GM12892 (cell line): ENCODE measurements around the gene ADGRB3.
"Not testable (repeated sequence)": the region's sequence is repeated elsewhere in the genome, so short reads cannot be mapped to it uniquely, and the experiment has no call there.

ENCODE experiments used
- DNase-seq: peaks from one replicate; pipeline ENCODE4 v3.0.0; 2011; ENCODE audit not compliant: insufficient read length
- FAIRE-seq: peaks from 2 replicates; lab custom pipeline; 2011; peaks lifted over from hg19 to GRCh38; lab: Jason Lieb, UNC
- POLR2A ChIP-seq: IDR thresholded peaks from 2 replicates; pipeline ENCODE4 v1.6.1; 2011; ENCODE audit warnings: low read depth, low read length, control low read depth
- POLR2AphosphoS5 ChIP-seq: IDR thresholded peaks from 2 replicates; pipeline ENCODE4 v1.6.1; 2011; ENCODE audit warnings: low read depth, low read length, control low read depth
- TAF1 ChIP-seq: IDR thresholded peaks from 2 replicates; pipeline ENCODE4 v1.6.1; 2011; ENCODE audit warnings: low read depth, mild to moderate bottlenecking, control low read depth, low read length, borderline replicate concordance

ADGRB3 gene

DNA sequence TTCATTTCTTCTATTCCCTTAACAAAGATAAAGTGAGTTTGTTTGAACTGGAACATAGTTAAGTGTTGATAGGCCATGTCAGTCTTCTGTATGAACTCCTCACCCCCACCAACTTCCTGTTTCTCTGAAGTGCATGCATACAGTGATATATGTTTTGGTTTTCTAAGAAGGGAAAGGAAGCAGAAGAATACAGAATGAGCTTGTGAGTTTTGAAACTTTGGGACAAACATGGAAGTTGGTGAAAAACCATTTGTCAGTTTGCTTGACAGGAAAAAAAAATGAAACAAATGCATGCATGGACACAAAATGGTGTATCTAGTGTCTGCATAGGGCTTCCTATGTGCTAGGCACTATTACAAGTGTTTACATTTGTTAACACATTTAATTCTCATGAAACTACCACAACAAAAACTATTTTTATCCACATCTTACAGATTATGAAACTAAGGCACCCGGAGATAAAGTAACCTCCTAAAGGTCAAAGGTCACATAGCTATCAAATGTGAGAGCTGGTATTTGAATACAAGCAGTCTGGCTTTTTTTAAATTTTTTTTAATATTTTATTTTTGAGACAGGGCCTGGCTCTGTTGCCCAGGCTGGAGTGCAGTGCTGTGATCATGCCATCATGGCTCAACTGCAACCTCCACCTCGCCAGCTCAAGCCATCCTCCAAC is 105.9 kb downstream of the ADGRB3 start:
- no peak for TF ChIP-seq POLR2A
- no peak for TF ChIP-seq POLR2AphosphoS5
- no peak for TF ChIP-seq TAF1
- DNase-seq = no peak
- no peak for FAIRE-seq

DNA sequence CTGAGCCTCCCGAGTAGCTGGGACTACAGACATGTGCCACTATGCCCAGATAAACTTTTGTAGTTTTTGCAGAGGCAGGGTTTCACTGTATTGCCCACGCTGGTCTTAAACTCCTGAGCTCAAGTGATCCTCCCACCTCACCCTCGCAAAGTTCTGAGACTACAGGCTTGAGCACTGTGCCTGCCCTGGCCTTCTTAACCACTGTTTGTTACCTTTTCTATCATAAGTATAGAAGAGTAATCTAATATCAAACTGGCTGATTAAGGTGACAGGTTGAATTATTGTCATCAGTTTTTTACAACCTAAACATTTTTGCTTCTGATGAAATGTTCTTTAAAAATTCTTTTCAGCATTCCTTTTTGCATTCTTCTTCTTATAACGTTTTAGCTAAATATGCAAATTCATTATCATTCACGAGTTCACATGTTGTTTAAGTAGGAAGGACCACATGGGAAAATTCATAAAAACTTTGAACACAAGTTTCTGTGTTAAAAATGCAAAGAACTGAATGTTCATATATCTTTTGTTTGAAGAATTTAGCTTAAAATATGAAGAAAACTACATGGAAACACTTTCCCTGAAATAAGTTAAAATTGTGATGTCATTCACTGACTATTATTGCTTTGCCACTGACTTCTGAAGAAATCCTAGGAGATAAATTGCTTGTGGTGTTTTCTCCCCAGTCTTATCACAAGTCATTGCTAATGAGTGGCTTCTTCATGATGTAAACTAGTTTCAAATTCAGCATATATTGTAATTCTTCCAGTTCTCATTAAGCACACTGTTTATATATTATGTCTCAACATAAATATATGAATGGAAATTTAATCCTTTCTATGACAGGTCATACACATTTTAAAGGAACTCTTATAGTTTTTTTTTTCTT is 106.7 kb downstream of the ADGRB3 start:
- no peak for FAIRE-seq
- TF ChIP-seq POLR2A (no peak), POLR2AphosphoS5 (no peak), TAF1 (no peak)
- DNase-seq = no peak

DNA sequence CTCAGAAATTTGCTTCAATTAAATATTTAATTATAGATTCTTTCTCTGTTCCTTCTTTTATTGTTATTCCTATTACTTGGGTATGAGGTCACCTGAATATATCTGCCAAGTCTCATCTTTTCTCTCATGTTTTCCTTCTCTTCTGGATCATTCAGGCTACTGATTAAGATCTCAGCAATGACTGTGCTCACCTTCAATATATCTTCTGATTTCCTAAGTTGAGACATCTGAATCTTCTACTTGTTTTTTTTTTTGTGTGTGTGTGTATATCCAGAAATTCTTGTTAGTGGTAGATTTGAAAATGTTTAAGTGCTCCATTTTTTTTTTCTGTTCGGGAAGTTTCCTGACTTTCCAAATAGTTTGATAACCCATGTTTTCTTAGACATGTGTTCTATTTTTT is 108.0 kb downstream of the ADGRB3 start:
- TF ChIP-seq POLR2AphosphoS5 (no peak), POLR2A (no peak), TAF1 (no peak)
- FAIRE-seq = no peak
- no peak for DNase-seq

DNA sequence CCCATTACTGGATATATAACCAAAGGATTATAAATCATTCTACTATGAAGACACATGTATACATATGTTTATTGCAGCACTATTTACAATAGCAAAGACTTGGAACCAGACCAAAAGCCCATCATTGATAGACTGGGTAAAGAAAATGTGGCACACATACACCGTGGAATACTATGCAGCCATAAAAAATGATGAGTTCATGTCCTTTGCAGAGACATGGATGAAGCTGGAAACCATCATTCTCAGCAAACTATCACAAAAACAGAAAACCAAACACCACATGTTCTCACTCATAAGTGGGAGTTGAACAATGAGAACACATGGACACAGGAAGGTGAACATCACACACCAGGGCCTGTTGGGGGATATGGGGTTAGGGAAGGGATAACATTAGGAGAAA is 109.3 kb downstream of the ADGRB3 start:
- not testable (repeated sequence) for FAIRE-seq, DNase-seq

DNA sequence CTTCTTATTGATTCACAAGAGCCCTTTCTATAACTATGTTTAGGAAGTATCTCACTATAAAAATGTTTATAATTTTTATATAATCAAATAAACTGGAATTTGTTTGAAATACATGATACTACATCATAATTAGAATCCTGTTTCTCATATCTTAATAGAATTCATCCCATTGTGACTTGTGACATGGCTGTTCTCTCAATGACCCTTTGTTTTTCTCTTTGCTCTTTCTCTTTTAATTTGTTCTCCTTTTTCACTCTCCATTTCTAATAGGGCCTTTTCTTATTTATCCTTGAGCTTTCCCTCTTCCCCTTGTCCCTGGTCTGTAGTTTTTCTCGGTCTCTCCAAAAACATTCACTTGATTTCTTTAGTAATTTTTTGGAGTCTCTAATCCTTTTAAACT is 111.3 kb downstream of the ADGRB3 start:
- no peak for FAIRE-seq

DNA sequence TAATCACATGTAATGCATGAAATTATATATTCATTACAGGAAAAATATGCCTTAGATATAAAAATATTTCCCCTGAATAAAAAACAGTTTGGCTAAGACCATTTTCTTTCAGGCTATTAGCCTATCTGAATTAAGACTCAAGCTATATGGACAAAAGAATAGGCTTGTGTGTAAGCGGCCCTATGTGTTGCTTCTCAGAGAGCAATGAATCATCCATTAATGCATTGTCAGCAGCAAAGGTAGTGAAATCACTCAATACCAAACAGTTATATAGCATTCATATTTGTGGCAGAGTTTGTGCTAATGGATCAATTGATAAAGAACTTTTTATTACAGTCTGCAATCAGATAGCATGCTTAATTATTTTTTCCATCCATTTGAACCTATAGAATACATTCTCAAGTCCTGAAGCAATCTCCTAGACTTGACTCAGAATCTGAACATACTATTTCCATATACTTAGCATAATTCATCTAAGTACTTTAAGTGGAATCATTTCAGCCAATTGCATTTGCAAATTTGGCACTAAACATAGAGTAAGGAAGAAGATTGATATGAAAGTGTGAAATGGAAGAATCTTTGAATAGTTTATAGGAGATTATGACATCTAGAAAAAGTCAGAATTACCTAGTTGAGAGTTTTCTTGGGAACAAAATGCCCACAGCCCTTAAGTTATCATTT is 112.2 kb downstream of the ADGRB3 start:
- FAIRE-seq = no peak
- TF ChIP-seq TAF1 = no peak
- TF ChIP-seq POLR2AphosphoS5 = no peak
- TF ChIP-seq POLR2A = no peak
- no peak for DNase-seq

More for the DNA sequence above, 111.3 kb downstream of the ADGRB3 start:
- DNase-seq = no peak
- TF ChIP-seq POLR2A (no peak), TAF1 (no peak), POLR2AphosphoS5 (no peak)

DNA sequence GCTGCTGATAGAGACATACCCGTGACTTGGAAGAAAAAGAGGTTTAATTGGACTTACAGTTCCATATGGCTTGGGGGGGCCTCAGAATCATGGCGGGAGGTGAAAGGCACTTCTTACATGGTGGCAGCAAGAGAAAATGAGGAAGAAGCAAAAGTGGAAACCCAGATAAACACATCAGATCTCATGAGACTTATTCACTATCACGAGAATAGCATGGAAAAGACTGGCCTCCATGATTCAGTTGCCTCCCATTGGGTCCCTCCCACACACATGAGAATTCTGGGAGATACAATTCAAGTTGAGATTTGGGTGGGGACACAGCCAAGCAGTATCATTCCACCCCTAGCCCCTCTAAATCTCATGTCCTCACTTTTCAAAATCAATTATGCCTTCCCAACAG is 112.8 kb downstream of the ADGRB3 start:
- FAIRE-seq, DNase-seq: not testable (repeated sequence)

DNA sequence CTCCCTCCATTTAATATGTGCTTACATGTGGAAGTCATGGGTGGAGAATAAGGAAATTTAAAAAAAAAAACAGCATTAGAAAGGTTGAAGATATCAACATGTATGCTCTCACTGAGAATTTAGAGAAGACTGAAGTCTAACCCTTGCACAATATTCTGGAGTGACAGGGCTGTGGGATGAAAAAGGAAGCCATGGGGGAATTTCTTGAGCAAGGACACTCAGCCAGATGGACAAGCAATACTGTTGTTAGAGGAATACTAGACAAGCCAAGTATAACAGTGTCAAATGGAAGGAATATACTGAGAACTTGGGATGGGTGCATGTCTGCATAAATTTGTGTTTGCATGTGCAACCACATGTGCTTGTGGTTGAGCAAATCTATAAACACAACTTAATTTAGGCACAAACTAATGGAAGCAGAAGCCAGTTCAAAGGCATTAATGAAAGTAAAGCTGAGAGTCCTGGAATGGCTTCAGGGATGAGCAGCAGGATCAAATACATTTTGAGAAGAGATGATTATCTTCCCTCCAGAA is 119.7 kb downstream of the ADGRB3 start:
- TF ChIP-seq TAF1 (no peak), POLR2A (no peak), POLR2AphosphoS5 (no peak)
- FAIRE-seq = no peak
- no peak for DNase-seq

DNA sequence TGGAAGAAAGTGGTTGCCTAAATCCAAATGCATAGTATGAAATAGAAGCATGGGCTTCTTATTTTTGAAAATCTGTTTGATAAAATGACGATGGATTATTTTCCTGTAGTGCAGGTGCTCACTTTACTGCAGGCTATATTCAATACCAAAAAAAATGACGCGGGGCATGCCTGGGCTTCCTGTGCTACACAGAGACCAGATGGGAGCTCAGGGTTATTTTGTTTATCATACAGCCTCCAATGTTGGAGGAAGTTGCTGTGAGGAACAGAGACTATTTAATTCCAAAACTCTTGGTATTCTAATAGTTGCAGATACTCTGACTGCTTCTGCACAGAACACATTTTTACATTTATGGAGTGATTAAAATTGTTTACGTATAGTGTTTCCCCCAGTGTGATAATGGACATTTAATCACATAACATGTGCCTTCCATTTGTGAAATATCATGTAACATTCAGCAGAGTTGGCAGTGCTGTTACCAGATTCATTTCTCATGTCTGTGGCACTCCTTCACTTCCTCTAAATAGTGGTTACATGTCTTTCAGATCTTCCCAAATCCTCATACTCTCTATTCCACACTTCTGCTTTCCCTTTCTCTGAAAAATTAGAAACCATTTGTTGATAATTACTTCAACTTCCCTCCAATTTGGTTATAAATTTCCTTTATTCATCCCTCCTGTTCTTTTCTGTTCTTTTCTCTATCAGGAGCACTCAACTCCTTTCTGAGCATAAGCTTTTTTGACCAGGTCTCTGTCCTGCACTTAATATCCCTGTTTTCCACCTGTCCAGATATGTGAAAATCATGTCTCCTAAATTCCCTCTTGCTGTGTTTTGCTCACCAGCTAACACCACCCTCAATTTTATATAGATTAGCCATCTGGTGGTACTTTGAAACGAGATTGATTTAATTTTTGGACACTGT is 121.6 kb downstream of the ADGRB3 start:
- TF ChIP-seq POLR2A (no peak), POLR2AphosphoS5 (no peak)
- DNase-seq (no peak), FAIRE-seq (no peak)

DNA sequence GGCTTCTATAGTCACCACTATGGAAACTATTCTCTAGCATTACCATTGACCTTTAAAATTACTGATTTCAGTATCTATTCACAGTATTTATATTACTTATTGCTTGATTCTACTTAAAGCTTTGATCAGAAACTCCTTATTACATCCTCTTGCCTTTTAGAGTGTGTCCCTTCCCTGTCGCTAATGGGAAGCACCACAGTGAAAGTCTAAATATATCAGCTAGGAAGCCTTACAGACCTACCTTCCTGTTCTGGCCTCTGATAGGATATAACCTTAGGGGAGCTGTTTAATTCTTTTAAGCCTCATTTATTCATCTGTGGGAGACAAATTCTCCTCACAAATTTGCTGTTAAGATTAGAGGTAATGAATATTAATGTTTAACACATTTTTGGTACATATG is 122.7 kb downstream of the ADGRB3 start:
- DNase-seq (no peak), FAIRE-seq (no peak)
- TF ChIP-seq TAF1 = no peak

DNA sequence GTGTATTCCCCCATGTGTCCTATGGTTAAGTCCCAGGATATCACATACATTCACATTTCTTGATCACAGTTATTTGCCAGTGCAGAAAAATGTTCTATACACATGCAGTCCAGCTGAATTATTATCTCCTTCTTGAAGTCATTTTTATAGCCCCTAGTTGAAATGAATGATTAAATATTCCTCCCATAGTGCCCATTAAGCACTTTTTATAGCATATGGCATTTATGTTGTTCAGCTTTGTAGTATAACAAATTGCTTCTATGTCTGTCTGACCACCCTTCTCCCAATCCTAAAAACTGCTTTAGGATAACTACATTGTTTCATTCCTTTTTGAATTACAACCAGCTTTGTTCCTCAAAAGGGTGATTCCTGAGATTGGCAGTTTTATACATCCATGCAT is 123.5 kb downstream of the ADGRB3 start:
- DNase-seq (no peak), FAIRE-seq (no peak)
- no peak for TF ChIP-seq POLR2A
- no peak for TF ChIP-seq TAF1
- TF ChIP-seq POLR2AphosphoS5 = no peak

DNA sequence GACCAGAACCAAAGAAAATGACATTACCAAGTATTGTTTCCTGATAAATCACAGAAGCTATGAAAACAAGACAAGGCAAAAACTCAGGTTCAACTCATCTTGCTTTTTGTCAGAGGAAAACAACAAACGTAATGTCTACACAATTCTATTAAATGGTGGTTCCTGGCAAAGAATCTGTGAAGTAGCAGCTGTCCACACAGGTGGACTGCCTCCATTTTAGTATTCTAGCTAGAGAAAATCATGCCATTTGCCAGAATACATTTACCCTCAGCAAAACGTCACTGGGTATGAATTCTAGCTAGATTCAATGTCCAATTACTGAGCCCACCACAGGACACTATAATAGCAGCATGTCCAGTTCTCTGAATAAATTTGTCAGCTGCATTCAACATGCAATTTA is 125.4 kb downstream of the ADGRB3 start:
- TF ChIP-seq POLR2A (no peak), POLR2AphosphoS5 (no peak)
- FAIRE-seq (no peak), DNase-seq (no peak)
